Transverse colon (tissue), 4 donors: ENCODE data around the gene KATNB1. TPM values are rescaled to one million over a fixed set of nuclear protein-coding genes. Genes with fewer than 3 reads are reported as not detected.
A peak's percentile ranks its signal among the peaks of the same experiment; 100 is the strongest.

ENCODE experiments used
- DNase-seq: peaks from one replicate; pipeline ENCODE4 v3.0.0-alpha.2; 2019
- H3K27ac ChIP-seq, 4 donors: fragments of 200-600 bp; sonication (generic); 2 replicates each; pipeline ENCODE4 v1.5.1; 2016 to 2018; ENCODE audit warnings: inconsistent platforms in 4 of 4
- H3K27me3 ChIP-seq: fragments of 200-600 bp; sonication (generic); 2 replicates; pipeline ENCODE4 v1.5.1; 2017; ENCODE audit warnings: inconsistent platforms
- H3K36me3 ChIP-seq, 4 donors: fragments of 200-600 bp; sonication (generic); 2 replicates each; pipeline ENCODE4 v1.5.1; 2017 to 2019; ENCODE audit warnings: inconsistent platforms in 4 of 4
- H3K4me1 ChIP-seq, 4 donors: fragments of 200-600 bp; sonication (generic); 2 replicates each; pipeline ENCODE4 v1.5.1; 2017 to 2020; ENCODE audit warnings: inconsistent platforms in 4 of 4
- H3K4me3 ChIP-seq, 4 donors: fragments of 200-600 bp; sonication (generic); 1 replicate in 1 of 4; 2 replicates in 3 of 4; pipeline versions ENCODE4 v1.5.1 to v1.6.1; 2017 to 2019; ENCODE audit warnings: inconsistent platforms in 4 of 4
- H3K9me3 ChIP-seq, 2 donors: fragments of 200-600 bp; sonication (generic); 2 replicates each; pipeline ENCODE4 v1.5.1; 2017 to 2019; ENCODE audit warnings: inconsistent platforms in 2 of 2
- EP300 ChIP-seq: sonication (generic); formaldehyde crosslinking; IDR thresholded peaks from one replicate; pipeline ENCODE4 v1.6.1; 2017; ENCODE audit warnings: antibody characterized with exemption, low read depth
- POLR2A ChIP-seq: fragments of 450-650 bp; IDR thresholded peaks from one replicate; pipeline ENCODE4 v1.6.1; 2016; ENCODE audit warnings: antibody characterized with exemption, mild to moderate bottlenecking, moderate library complexity
- POLR2AphosphoS5 ChIP-seq, 3 donors: sonication (generic); formaldehyde crosslinking; IDR thresholded peaks; one replicate each; pipeline ENCODE4 v1.6.1; 2016; ENCODE audit warnings: antibody characterized with exemption in 3 of 3
- WGBS, 2 donors: methylation state at CpG; one replicate each; pipeline ENCODE4 v1.1.5; 2018; ENCODE audit warnings: low coverage in 1 of 2; 5-methylcytosine and 5-hydroxymethylcytosine counted together
- in situ Hi-C, 4 donors: fragments of 200-750 bp; cut with MboI; loops; one replicate each; pipeline versions ENCODE4 v1.15.0 to v1.15.1; 2017; ENCODE audit warnings: low sequenced_read_pairs in 3 of 4, low pct_ligation_motif_present in 1 of 4, low pct_unique_long_range_greater_than_20kb in 1 of 4
- intact Hi-C: fragments of 100-400 bp; cut with DNase I; formaldehyde crosslinking; loops from one replicate; pipeline ENCODE4 v1.15.1; 2023; ENCODE audit warnings: low total_unique reads
- total RNA-seq, 4 donors: library from RNA; depleted of rRNA; stranded (reverse); fragments of >200 nt; gene quantifications; one replicate each; pipeline ENCODE4 v1.1.0, GENCODE V29; 2016
- TF ChIP-seq, protein P1 (sequence below), 5 experiments: fragments of 200-600 bp in 3 of 5; fragments of 450-650 bp in 2 of 5; sonication (generic) in 3 of 5; IDR thresholded peaks; 1 replicate in 2 of 5; 2 replicates in 3 of 5; pipeline ENCODE4 v1.5.1; 2016 to 2017; ENCODE audit warnings: antibody characterized with exemption in 5 of 5, inconsistent platforms in 3 of 5, mild to moderate bottlenecking in 2 of 5, moderate library complexity in 1 of 5

Gene KATNB1
- total RNA-seq, 4 donors from 2014 or later, result 11.3 to 28.4 (median 22.3) TPM

DNA sequence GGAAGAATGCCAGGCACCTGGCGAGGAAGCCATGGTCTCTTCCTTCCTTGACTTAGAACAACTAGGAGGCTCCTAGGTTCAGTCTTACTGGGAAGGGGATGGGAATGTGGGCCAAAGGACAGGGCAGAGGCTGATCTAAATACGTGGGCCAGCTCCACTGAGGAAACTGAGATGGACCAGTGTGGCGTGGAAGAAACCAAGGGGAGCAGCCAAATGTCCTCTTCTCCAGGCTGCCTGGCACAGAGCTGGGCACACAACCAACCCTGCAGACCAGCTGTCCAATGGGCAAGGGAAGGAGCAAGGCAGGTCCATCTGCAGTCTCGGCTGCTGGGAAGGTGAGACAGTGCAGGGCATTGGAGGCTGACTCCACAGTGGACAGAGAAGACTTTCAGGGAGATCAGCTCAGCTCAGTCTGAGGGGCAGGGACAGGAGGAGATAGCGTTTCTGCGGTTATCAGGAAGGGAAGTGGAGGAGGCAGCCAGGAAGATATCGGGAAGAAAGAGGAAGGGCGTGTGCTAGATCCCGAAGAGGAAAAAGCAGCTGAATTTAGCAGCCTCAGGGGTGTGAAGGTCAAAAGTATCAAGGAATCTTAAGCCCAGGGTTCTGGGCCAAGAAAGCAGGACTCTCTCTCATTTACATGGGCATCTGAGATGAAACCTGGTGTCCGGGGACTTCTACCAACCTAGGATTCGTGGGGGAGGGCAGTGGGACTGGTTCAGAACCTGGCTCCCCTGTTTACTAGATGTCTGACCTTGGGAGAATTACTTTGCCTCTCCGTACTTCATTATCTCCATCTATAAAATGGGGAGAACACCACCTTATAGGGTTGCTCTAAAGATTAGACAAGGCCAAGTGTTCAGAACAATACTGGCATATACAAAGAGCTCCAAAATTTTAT, 64.9 kb downstream of the KATNB1 start:
- DNase-seq, result no peak
- Histone ChIP-seq H3K36me3 (no peaks in the 10 kb centered on the region), H3K9me3 (no peaks in the 10 kb centered on the region), H3K4me3 (peak overlapping the region in 1 of 4 donors; percentile 63), H3K4me1 (peaks cover 12 to 63% (median 35%) of the 10 kb centered on the region in 4 donors), H3K27ac (peak overlapping the region; percentile 24 to 87 (median 81)), H3K27me3 (peaks cover 82% of the 10 kb centered on the region)
- in situ Hi-C loops (no loop called here), intact Hi-C loops (no loop called here)
- no peak for TF ChIP-seq EP300
- TF ChIP-seq POLR2A, result no peak
- TF ChIP-seq POLR2AphosphoS5 (IDR thresholded peaks at IDR 0.05), result no peak
- TF ChIP-seq, protein P1, sequence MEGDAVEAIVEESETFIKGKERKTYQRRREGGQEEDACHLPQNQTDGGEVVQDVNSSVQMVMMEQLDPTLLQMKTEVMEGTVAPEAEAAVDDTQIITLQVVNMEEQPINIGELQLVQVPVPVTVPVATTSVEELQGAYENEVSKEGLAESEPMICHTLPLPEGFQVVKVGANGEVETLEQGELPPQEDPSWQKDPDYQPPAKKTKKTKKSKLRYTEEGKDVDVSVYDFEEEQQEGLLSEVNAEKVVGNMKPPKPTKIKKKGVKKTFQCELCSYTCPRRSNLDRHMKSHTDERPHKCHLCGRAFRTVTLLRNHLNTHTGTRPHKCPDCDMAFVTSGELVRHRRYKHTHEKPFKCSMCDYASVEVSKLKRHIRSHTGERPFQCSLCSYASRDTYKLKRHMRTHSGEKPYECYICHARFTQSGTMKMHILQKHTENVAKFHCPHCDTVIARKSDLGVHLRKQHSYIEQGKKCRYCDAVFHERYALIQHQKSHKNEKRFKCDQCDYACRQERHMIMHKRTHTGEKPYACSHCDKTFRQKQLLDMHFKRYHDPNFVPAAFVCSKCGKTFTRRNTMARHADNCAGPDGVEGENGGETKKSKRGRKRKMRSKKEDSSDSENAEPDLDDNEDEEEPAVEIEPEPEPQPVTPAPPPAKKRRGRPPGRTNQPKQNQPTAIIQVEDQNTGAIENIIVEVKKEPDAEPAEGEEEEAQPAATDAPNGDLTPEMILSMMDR (IDR thresholded peaks at IDR 0.05), result no peak
- WGBS, 2 donors, result 33 to 36% methylated on average over 9 to 12 of the region's 12 CpGs

DNA sequence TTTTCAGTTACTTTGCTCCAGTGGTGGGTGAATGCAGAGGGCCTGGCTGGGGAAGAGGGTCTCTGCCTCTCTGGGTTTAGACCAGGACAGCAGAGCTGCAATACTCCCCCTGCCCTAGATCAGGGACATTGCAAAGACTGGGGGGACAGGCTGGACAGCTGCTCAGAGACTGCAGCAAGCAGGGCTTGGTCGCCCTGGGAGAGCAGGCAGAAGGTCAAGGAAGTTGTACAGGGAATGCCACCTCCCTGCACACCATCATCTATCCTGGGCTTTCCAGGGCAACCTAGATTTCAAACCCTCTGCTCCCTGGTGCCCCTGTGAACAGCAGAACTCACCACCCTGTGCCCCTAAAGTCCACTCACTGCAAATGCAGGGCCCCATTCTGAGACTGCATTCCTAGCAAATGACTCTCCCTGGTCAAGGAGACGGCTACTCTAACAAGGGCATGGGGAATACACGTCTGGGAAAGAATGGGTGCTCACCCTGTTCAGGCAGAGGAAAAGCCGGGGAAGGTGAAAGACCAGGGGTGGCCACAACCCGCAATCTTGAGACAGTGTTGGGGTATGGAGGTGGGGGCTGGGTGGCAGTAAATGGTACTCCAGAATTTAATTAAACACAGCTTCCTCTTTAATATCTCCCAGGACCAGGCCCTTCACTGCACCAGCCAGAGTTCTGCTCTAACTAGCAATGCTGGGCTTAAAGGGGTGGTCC, 65.7 kb downstream of the KATNB1 start:
- H3K9me3 ChIP-seq, result no peaks in the 10 kb centered on the region
- in situ Hi-C loops, result no loop called here
- WGBS, 2 donors, result 30 to 43% methylated on average over 2 to 5 of the region's 5 CpGs
- H3K27me3 ChIP-seq, result peaks cover 85% of the 10 kb centered on the region
- no peak for DNase-seq
- TF ChIP-seq POLR2AphosphoS5 (IDR thresholded peaks at IDR 0.05), result no peak
- TF ChIP-seq EP300, result no peak
- TF ChIP-seq, protein P1 (IDR thresholded peaks at IDR 0.05), result no peak
- no peak for TF ChIP-seq POLR2A
- peak overlapping the region; percentile 80 to 87 (median 82) for H3K27ac ChIP-seq
- intact Hi-C loops, result no loop called here
- no peaks in the 10 kb centered on the region for H3K36me3 ChIP-seq
- H3K4me1 ChIP-seq, result peaks cover 12 to 63% (median 35%) of the 10 kb centered on the region in 4 donors
- peak overlapping the region; percentile 37 to 63 (median 53) for H3K4me3 ChIP-seq

DNA sequence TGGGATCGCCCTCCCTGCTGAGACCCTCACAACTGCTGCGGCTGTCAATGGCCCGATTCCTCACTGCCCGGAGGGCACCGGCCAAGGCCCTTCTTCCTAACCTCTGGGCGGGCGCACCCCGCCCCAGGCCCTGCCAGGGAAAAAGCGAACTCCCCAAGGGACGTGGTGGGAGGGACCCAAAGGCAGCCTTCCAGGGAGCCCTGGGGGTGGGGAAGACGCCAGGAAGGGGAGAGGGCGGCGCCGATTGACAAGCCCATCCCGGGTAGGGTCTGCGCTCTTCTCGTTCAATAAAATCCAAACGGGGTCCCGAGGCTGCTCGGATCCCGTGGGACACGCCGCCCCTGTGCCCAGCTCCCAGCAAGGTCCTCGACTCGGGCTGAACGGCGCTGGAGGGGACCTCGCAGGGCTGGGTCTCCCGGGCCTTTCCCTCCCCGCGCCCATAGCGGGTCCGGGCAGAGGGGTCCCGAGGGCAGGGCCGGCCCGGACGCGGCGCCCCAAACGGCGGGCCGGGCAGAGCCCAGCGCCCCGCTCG, 66.3 kb downstream of the KATNB1 start:
- TF ChIP-seq POLR2AphosphoS5 (IDR thresholded peaks at IDR 0.05) (no peak), EP300 (no peak), POLR2A (no peak)
- TF ChIP-seq, protein P1 (IDR thresholded peaks at IDR 0.05), result no peak
- peaks cover 12 to 63% (median 35%) of the 10 kb centered on the region in 4 donors for H3K4me1 ChIP-seq
- in situ Hi-C loops (no loop called here), intact Hi-C loops (no loop called here)
- peak overlapping the region; percentile 37 to 63 (median 53) for H3K4me3 ChIP-seq
- no peak for DNase-seq
- H3K36me3 ChIP-seq, result no peaks in the 10 kb centered on the region
- peak overlapping the region; percentile 80 to 87 (median 82) for H3K27ac ChIP-seq
- no peaks in the 10 kb centered on the region for H3K9me3 ChIP-seq
- H3K27me3 ChIP-seq, result peaks cover 87% of the 10 kb centered on the region
- 11% methylated on average over 18 of the region's 45 CpGs; no CpG with 5 or more reads in 1 of the 2 donors for WGBS, 2 donors
